ENCODE data around the gene MED29. TPM values are rescaled to one million over a fixed set of nuclear protein-coding genes. Genes with fewer than 3 reads are reported as not detected.

MED29 gene
- total and polyA plus RNA-seq, 2 of the 13 experiments (the other 11 are each of a cell fraction or from before 2014, with no cell fraction given) = 14.0 to 19.7 TPM

- TF ChIP-seq LCORL (IDR thresholded peaks at IDR 0.05) (no peak), LCORL (CRISPR knock-in tag; IDR thresholded peaks at IDR 0.05) (0 out of 2 replicates have a peak, but pooled peaks have one; percentile 23), CREM (IDR thresholded peaks at IDR 0.05) (peak; percentile 51; the same call in 1 of the 2 replicates), CREM (CRISPR knock-in tag; IDR thresholded peaks at IDR 0.05) (no peak), SPEN (CRISPR knock-in tag; IDR thresholded peaks at IDR 0.05; ENCODE audit: low read depth) (no peak), MZF1 (CRISPR knock-in tag; IDR thresholded peaks at IDR 0.05; ENCODE audit: borderline replicate concordance) (no peak), ZNF326 (CRISPR knock-in tag; IDR thresholded peaks at IDR 0.05; ENCODE audit: borderline replicate concordance) (no peak), AGO2 (optimal IDR thresholded peaks at IDR 0.05; ENCODE audit: low read depth, low read length) (peak; percentile 75), KDM2A (CRISPR knock-in tag; IDR thresholded peaks at IDR 0.05; ENCODE audit: borderline replicate concordance, low read depth) (peak; percentile 73; the same call in 1 of the 2 replicates), SKI (IDR thresholded peaks at IDR 0.05; ENCODE audit: partially characterized antibody) (no peak), FOXA1 (IDR thresholded peaks at IDR 0.05) (no peak), FOXA1 (CRISPR knock-in tag; IDR thresholded peaks at IDR 0.05) (no peak), BHLHE40 (IDR thresholded peaks at IDR 0.05; ENCODE audit: low read length) (no peak), PPARG (CRISPR knock-in tag; conservative IDR thresholded peaks at IDR 0.05) (no peak), ZNF614 (CRISPR knock-in tag; IDR thresholded peaks at IDR 0.05; ENCODE audit: borderline replicate concordance) (no peak), ZBTB33 (CRISPR knock-in tag; IDR thresholded peaks at IDR 0.05) (peak; percentile 58), E2F1 (CRISPR knock-in tag; IDR thresholded peaks at IDR 0.05) (no peak), ZNF597 (CRISPR knock-in tag; IDR thresholded peaks at IDR 0.05) (no peak), AGO1 (IDR thresholded peaks at IDR 0.05; ENCODE audit: low read depth, low read length, poor library complexity, severe bottlenecking) (peak; percentile 30), NR2F1 (CRISPR knock-in tag; IDR thresholded peaks at IDR 0.05) (no peak), RAD21 (CRISPR knock-in tag; IDR thresholded peaks at IDR 0.05) (no peak), FOXP1 (IDR thresholded peaks at IDR 0.05) (no peak), FOXP1 (CRISPR knock-in tag; IDR thresholded peaks at IDR 0.05) (no peak), GPN1 (CRISPR knock-in tag; IDR thresholded peaks at IDR 0.05; ENCODE audit: borderline replicate concordance) (no peak), E2F5 (CRISPR knock-in tag; conservative IDR thresholded peaks at IDR 0.05) (no peak)
Measured at GRCh38 chr19:39430675-39431593, 39.8 kb downstream of the MED29 start (continued).

Data from HepG2 (cell line).